ENCODE results near the gene CCDC141. TPM values are rescaled to one million over a fixed set of nuclear protein-coding genes. Genes with fewer than 3 reads are reported as not detected.

Gene CCDC141
- total and polyA plus RNA-seq, 2 of the 13 experiments (the other 11 are each of a cell fraction or from before 2014, with no cell fraction given) = not detected

DNA sequence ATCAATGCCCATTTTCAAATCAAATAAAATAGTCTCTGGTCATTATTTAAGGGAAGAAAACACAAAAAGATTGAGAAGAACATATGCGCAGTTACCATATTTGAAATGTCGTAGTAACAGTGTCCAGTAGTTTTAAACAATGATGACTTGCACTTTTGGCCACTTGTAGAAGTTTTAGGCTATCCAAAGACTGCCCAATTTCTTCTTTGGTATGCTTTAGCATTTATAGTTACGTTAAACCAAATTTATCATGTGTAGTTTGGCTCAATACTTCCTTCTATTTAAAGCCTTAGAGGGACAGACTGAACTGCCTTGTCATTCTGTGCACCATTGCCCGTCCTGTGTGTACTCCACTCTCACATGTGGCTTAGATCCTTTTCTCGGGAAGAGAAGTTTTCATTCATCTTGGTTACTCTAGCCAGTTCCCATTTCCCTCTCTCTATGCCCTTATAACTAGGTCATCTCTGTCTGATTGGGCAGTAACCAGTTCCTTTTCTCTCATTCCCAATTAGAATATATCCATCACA, 157.9 kb downstream of the CCDC141 start (continued):
- TF ChIP-seq MAFK (conservative IDR thresholded peaks at IDR 0.05 in 1 of 2, IDR thresholded peaks at IDR 0.05 in 1 of 2; ENCODE audit: low read length in 2 of 2) (peak; percentile 39 to 40; a peak in 3 of 4 replicates), KAT8 (CRISPR knock-in tag; IDR thresholded peaks at IDR 0.05) (no peak), DPF2 (CRISPR knock-in tag; IDR thresholded peaks at IDR 0.05; ENCODE audit: borderline replicate concordance, low read depth) (no peak), CCDC6 (CRISPR knock-in tag; IDR thresholded peaks at IDR 0.05) (no peak), MXI1 (IDR thresholded peaks at IDR 0.05; ENCODE audit: borderline replicate concordance, low read depth, low read length) (no peak)
- TF ChIP-seq, protein P1, sequence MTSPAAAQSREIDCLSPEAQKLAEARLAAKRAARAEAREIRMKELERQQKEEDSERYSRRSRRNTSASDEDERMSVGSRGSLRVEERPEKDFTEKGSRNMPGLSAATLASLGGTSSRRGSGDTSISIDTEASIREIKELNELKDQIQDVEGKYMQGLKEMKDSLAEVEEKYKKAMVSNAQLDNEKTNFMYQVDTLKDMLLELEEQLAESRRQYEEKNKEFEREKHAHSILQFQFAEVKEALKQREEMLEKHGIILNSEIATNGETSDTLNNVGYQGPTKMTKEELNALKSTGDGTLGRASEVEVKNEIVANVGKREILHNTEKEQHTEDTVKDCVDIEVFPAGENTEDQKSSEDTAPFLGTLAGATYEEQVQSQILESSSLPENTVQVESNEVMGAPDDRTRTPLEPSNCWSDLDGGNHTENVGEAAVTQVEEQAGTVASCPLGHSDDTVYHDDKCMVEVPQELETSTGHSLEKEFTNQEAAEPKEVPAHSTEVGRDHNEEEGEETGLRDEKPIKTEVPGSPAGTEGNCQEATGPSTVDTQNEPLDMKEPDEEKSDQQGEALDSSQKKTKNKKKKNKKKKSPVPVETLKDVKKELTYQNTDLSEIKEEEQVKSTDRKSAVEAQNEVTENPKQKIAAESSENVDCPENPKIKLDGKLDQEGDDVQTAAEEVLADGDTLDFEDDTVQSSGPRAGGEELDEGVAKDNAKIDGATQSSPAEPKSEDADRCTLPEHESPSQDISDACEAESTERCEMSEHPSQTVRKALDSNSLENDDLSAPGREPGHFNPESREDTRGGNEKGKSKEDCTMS (CRISPR knock-in tag; conservative IDR thresholded peaks at IDR 0.05) = no peak
- TF ChIP-seq, protein P2, sequence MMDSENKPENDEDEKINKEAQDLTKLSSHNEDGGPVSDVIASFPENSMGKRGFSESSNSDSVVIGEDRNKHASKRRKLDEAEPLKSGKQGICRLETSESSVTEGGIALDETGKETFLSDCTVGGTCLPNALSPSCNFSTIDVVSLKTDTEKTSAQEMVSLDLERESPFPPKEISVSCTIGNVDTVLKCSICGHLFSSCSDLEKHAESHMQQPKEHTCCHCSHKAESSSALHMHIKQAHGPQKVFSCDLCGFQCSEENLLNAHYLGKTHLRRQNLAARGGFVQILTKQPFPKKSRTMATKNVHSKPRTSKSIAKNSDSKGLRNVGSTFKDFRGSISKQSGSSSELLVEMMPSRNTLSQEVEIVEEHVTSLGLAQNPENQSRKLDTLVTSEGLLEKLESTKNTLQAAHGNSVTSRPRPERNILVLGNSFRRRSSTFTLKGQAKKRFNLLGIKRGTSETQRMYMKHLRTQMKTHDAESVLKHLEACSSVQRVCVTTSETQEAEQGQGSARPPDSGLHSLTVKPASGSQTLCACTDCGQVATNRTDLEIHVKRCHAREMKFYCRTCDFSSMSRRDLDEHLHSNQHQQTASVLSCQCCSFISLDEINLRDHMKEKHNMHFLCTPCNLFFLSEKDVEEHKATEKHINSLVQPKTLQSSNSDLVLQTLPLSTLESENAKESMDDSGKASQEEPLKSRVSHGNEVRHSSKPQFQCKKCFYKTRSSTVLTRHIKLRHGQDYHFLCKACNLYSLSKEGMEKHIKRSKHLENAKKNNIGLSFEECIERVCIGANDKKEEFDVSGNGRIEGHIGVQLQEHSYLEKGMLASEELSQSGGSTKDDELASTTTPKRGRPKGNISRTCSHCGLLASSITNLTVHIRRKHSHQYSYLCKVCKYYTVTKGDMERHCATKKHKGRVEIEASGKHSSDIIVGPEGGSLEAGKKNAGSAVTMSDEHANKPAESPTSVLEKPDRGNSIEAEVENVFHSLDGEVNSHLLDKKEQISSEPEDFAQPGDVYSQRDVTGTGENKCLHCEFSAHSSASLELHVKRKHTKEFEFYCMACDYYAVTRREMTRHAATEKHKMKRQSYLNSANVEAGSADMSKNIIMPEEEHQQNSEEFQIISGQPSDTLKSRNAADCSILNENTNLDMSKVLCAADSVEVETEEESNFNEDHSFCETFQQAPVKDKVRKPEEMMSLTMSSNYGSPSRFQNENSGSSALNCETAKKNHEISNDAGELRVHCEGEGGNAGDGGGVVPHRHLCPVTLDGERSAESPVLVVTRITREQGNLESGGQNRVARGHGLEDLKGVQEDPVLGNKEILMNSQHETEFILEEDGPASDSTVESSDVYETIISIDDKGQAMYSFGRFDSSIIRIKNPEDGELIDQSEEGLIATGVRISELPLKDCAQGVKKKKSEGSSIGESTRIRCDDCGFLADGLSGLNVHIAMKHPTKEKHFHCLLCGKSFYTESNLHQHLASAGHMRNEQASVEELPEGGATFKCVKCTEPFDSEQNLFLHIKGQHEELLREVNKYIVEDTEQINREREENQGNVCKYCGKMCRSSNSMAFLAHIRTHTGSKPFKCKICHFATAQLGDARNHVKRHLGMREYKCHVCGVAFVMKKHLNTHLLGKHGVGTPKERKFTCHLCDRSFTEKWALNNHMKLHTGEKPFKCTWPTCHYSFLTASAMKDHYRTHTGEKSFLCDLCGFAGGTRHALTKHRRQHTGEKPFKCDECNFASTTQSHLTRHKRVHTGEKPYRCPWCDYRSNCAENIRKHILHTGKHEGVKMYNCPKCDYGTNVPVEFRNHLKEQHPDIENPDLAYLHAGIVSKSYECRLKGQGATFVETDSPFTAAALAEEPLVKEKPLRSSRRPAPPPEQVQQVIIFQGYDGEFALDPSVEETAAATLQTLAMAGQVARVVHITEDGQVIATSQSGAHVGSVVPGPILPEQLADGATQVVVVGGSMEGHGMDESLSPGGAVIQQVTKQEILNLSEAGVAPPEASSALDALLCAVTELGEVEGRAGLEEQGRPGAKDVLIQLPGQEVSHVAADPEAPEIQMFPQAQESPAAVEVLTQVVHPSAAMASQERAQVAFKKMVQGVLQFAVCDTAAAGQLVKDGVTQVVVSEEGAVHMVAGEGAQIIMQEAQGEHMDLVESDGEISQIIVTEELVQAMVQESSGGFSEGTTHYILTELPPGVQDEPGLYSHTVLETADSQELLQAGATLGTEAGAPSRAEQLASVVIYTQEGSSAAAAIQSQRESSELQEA (CRISPR knock-in tag; IDR thresholded peaks at IDR 0.05; ENCODE audit: not compliant biosample characterization) = no peak
